ENCODE measurements around the gene KRTAP4-2. TPM values are rescaled to one million over a fixed set of nuclear protein-coding genes. Genes with fewer than 3 reads are reported as not detected.

The KRTAP4-2 gene
- total and polyA plus RNA-seq, 2 of the 13 experiments (the other 11 are each of a cell fraction or from before 2014, with no cell fraction given): not detected

- intact Hi-C loops (cut with micrococcal nuclease; ENCODE audit: unreplicated experiment): no loop called here
- ATAC-seq (no peak), FAIRE-seq (no peak), DNase-seq (ENCODE audit: low spot score) (no peak)
- no peak overlapping the region for H3K27ac ChIP-seq (ENCODE audit: extremely low read length, insufficient read depth, low read length)
- no peaks in the 10 kb centered on the region for H4K20me1 ChIP-seq (ENCODE audit: insufficient read depth, low read length)
- POLR2A ChIA-PET: no interaction called here
- no peaks in the 10 kb centered on the region for H3K36me3 ChIP-seq (replicated peaks in 1 of 2; ENCODE audit: control insufficient read depth in 1 of 2, insufficient read depth in 2 of 2, low read length in 2 of 2)
- no peak overlapping the region for H3K9ac ChIP-seq (ENCODE audit: insufficient read depth, low read depth, low read length)
- no peaks in the 10 kb centered on the region for H3K4me1 ChIP-seq (ENCODE audit: insufficient read depth, low read length)
- no peaks in the 10 kb centered on the region for H3K79me2 ChIP-seq (ENCODE audit: insufficient read depth, low read length)
- no TSS peak for BruUV-seq (replicated peaks)
- H3K4me3 ChIP-seq (replicated peaks in 1 of 3; ENCODE audit: insufficient read depth in 1 of 3, low read depth in 2 of 3, low read length in 3 of 3): no peak overlapping the region
- H3K4me2 ChIP-seq (ENCODE audit: low read depth, low read length): no peak overlapping the region
- no peak overlapping the region for H2AFZ ChIP-seq (ENCODE audit: low read length)
- TF ChIP-seq MAFF (IDR thresholded peaks at IDR 0.05; ENCODE audit: low read depth, low read length): peak; percentile 50; the same call in 1 of the 2 replicates
- no peak for TF ChIP-seq TFE3 (CRISPR knock-in tag; IDR thresholded peaks at IDR 0.05)
- TF ChIP-seq POGZ (CRISPR knock-in tag; IDR thresholded peaks at IDR 0.05): no peak
- TF ChIP-seq MAFK (conservative IDR thresholded peaks at IDR 0.05 in 1 of 2, IDR thresholded peaks at IDR 0.05 in 1 of 2; ENCODE audit: low read length in 2 of 2): peak; percentile 58 to 79
- TF ChIP-seq ZNF879 (CRISPR knock-in tag; IDR thresholded peaks at IDR 0.05): no peak
- WGBS (ENCODE audit: low lambda C conversion rate): 17% methylated on average over 2 of the region's 2 CpGs
- CTCF ChIA-PET (ENCODE audit: low intra/inter-chr PET ratio, low total read pairs): no interaction called here
- in situ Hi-C loops (cut with HindIII; ENCODE audit: extremely low pct_ligation_motif_present, low pct_unique_long_range_greater_than_20kb): no loop called here
- H3K27me3 ChIP-seq (ENCODE audit: control insufficient read depth in 1 of 2, insufficient read depth in 2 of 2, low read length in 2 of 2): no peaks in the 10 kb centered on the region; a peak in 1 of 5 replicates
- H3K9me3 ChIP-seq (ENCODE audit: low read length): no peaks in the 10 kb centered on the region
Measured at GRCh38 chr17:41151525-41151924, 26.5 kb downstream of the KRTAP4-2 start.

- ChIA-PET POLR2A (no interaction called here), CTCF (ENCODE audit: low intra/inter-chr PET ratio, low total read pairs) (no interaction called here)
- no peaks in the 10 kb centered on the region for H4K20me1 ChIP-seq (ENCODE audit: insufficient read depth, low read length)
- no peak overlapping the region for H3K27ac ChIP-seq (ENCODE audit: extremely low read length, insufficient read depth, low read length)
- FAIRE-seq (no peak), DNase-seq (ENCODE audit: low spot score) (no peak), ATAC-seq (no peak)
- intact Hi-C loops (cut with micrococcal nuclease; ENCODE audit: unreplicated experiment): no loop called here
- no peaks in the 10 kb centered on the region for H3K9me3 ChIP-seq (ENCODE audit: low read length)
- in situ Hi-C loops (cut with HindIII; ENCODE audit: extremely low pct_ligation_motif_present, low pct_unique_long_range_greater_than_20kb): no loop called here
- H3K79me2 ChIP-seq (ENCODE audit: insufficient read depth, low read length): no peaks in the 10 kb centered on the region
- H3K4me2 ChIP-seq (ENCODE audit: low read depth, low read length): no peak overlapping the region
- H3K36me3 ChIP-seq (replicated peaks in 1 of 2; ENCODE audit: control insufficient read depth in 1 of 2, insufficient read depth in 2 of 2, low read length in 2 of 2): no peaks in the 10 kb centered on the region
- WGBS (ENCODE audit: low lambda C conversion rate): 22% methylated on average over 4 of the region's 4 CpGs
- no peak overlapping the region for H3K9ac ChIP-seq (ENCODE audit: insufficient read depth, low read depth, low read length)
- BruUV-seq (replicated peaks): no TSS peak
- no peak for TF ChIP-seq NAIF1 (CRISPR knock-in tag; IDR thresholded peaks at IDR 0.05; ENCODE audit: borderline replicate concordance)
- peak; percentile 22; the same call in 1 of the 2 replicates for TF ChIP-seq CEBPB (IDR thresholded peaks at IDR 0.05; ENCODE audit: borderline replicate concordance, low read depth, low read length)
- no peaks in the 10 kb centered on the region; a peak in 1 of 5 replicates for H3K27me3 ChIP-seq (ENCODE audit: control insufficient read depth in 1 of 2, insufficient read depth in 2 of 2, low read length in 2 of 2)
- H3K4me3 ChIP-seq (replicated peaks in 1 of 3; ENCODE audit: insufficient read depth in 1 of 3, low read depth in 2 of 3, low read length in 3 of 3): no peak overlapping the region
- no peak overlapping the region for H2AFZ ChIP-seq (ENCODE audit: low read length)
- no peaks in the 10 kb centered on the region for H3K4me1 ChIP-seq (ENCODE audit: insufficient read depth, low read length)
Measured at GRCh38 chr17:41150026-41150425, 28.0 kb downstream of the KRTAP4-2 start.

Measured in HepG2 (cell line).